RKO (cell line): ENCODE data around the gene SORD.
"Not testable (repeated sequence)": the region's sequence is repeated elsewhere in the genome, so short reads cannot be mapped to it uniquely, and the experiment has no call there.

Experiments used
- DNase-seq: peaks from one replicate; pipeline ENCODE4 v3.0.0-alpha.2; 2016; ENCODE audit warnings: low spot score

The SORD gene

DNA sequence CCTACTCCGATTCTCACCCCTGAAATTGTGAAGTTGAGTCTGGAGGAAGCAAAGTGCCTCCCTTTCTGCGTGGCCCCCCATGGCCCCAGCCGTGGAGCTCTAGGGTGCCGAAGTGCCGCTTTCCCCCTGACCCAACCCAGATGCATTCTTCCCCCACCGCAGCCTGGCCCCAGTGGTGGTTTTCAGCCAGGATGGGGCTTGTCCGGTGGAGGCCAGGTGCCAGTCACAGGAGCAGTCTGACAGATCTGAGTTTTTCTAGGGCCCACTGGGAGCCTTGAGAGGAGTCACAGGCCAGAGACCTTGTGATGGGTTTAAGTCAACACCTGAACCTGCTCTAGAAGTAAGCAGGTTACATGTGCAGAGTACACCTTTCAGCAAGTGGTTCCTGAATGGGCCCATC lies 39.3 kb downstream of the SORD start:
- DNase-seq, result not testable (repeated sequence)

DNA sequence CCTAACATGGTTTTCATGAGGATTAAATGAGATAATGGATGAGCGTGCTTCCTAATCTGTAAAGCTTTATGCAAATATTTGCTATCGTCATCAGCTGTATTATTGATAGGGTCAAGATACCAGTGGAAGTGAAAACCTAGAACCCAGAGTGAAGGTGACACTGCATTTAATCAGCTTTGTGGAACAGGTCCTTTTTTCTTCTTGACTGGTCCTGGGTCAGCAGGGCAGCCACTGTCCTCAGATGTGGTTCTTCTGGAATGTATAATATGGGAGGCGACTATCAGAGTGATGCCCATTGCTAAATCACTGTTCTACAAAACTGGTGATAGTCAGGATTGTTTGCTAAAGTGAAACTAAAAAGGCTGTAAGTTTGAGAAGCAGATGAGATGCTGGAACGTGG lies 41.4 kb downstream of the SORD start:
- DNase-seq, result no peak

DNA sequence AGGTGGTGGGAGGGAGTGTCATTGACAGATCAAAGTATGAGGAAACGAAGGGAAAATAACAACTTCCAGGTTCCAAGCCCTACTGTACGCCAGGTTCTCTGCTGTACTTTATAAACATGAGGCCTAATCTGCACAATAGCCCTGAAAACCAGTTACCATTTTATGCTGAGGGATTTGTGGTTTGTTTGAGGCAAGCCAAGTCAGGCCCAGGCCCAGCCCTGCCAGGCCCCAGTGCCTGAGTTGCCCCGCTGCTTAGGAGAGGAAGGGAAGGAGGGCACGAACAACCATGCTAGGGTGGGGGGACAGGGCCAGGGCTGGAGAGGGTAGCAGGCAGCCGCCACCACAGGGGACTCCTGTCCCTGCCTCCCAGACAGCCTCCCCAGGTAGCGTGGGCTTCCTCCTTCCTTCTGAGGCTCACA lies 47.0 kb downstream of the SORD start:
- DNase-seq, result not testable (repeated sequence)

DNA sequence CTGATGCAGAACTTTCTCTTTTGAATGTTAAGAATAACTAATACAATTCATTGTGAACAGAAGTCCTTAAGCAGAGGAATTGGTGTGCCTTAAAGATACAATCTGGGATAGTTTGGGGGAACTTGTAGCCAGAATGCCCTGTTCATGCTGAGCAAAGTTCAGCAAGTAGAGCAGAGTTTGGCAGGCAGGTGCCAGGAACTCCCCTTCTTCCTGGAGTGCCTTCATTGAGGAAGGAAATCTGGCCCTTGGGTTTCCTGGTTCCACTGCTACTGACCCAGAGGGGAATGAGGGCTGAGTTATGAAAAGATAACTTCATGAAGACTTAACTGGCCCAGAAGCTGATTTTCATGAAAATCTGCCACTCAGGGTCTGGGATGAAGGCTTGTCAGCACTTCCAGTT lies 50.6 kb downstream of the SORD start:
- not testable (repeated sequence) for DNase-seq

DNA sequence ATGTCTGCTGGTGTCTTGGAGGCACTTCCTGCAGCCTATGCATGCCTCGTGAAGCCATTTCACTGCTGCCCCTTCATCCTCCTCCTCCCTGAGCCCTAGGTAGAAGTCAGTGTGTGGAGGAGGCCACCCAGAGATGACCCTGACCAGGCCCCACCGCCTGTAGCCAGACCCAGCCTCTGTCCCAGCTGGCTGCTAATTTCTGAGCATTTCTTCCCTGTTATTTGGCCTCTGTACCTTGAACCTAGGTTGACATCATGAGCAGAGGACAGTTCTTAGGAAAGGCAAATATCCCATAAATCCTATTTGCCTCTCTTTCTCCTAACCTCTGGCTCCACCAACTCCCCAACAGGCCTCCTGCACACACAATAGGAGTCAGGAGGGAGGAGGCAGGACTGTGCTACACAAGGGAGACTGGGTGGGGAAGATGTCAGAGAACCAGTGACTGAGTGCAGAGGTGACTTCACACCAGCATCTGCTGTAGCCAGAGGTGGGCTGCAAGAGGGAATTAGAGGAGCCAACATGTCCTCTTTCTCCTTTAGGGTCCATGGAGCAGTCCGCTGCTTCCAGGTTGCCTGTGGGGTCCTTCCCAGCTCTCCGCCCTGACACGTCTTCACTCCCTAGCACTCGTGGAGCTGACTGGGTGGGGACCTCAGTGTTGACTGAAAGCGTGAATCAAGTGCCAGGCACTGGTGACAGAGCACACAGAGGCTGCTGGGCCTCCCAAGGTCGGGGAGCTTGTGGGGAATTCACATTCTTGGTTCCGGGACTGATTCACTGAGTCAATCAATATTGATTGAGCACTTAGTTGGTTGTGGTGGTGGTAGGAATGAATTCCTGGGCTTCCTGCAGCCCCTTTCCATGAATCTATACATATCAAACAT lies 52.7 kb downstream of the SORD start:
- not testable (repeated sequence) for DNase-seq

DNA sequence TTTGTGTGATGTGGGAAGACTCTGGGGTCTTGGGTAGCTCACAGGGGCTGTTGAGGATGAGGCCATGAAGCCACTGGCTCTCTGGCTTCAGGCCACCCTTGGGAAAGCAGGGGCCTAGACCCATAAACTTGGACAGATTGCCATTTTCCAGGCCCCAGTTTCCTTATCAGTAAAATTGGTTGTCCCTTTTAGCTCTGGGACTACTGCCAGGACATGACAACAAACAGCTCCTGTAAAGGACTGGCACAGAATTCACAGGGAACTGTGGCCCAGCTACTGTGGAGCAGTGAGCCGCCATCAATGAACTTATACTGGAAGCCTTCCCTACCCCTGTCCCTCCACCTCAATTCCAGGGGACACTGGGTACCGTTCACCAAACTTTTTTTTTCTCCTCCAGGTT lies 54.4 kb downstream of the SORD start:
- DNase-seq, result not testable (repeated sequence)

DNA sequence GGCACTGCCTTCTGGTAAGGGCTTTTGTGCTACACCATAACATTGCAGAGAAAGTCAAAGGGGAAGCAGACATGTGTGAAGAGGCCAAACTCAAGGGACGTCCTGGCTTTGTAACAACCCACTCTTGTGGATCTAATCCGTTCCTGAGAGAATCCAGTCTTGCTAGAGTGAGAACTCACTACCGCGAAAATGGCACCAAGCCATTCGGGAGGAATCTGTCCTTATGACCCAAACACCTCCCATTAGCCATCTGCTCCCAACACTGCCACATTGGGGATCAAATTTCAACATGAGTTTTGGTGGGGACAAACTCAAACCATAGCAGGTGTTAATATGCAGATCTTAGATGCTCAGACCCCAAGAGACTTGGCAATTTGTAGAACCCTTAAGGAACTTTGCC lies 56.2 kb downstream of the SORD start:
- DNase-seq, result not testable (repeated sequence)

DNA sequence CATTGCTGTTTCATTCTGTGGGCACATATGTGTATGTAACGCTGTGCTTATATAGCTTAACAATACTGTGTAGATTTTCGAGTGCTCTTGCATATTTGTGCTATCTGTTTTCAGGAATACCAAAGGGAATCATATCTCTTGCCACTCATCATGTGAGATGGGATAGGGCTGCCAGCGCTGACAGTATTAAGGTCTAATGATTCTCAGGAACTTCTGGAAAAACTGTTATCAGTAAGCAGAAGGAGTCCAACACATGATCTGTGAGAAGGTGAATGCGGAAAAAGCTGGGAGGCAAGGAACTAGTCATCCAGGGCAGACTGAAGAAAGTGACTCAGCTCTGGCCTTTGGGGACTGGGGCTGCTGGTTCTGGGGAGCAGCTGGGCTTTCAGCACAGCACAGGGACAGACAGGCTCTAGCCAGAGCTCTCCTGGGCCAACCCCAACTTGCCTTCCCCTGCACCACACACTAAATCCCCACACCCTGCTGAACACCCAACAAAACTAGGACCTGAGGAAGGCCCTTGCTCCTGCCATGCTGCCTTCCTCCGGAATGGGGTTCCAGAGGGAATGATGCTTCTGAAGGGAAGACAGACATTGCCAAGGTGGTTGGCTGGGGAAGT lies 56.7 kb downstream of the SORD start:
- not testable (repeated sequence) for DNase-seq

DNA sequence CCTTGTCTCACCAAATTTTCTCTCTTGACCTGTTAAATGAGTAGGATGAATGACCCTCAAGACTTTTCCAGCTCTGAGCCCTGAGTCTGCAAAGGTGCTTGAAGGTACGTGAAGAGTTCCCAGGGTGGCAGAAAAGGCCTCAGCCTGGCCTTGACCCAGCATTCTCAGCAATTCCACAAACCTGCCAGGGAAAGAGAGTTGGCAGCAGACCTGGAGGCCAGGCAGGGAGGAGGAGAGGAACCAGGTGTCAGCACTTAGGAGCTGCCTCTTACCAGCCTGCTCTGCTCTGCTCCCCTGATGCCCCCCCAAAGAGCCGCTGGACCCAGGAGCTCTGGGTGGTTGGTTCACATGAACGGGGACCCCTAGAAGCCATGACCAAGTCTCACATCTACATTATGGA lies 57.6 kb downstream of the SORD start:
- not testable (repeated sequence) for DNase-seq

DNA sequence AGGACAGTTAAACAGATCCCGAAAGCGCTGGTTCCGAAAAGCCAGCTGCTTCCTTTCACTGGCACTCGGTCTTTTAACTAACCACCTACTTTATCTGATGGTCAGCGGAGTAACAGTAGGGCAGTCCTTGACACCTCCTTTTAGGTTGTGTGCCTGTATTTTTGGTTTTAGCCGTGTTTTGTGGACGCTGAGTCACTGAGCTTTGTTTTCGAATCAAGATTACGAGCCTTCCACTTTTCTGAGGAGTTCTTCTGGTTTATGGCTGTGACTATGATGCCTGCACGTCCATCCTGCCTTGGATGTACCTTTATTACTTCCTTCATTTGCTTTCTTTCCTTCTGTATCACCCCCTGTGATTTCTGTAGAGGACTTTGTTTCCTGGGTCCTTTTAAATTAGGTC lies 59.4 kb downstream of the SORD start:
- DNase-seq, result not testable (repeated sequence)

DNA sequence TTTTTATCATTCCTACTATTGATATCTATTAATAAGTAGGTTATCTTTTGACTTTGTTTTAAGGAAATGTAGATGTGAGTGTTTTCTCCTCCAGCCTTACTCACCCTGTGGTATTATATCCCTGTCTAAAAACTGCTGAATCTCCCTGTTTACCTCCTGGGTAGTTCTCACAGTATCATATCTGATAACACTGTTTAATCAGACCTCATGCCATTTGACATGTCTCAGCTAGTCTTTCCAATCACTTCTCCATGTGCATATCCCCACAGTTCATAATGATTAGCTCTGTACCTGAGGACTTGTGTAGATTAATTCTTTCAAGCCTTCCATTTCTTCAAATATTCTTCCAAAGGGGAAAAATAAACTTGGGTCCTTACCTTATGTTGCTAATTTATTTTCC lies 60.2 kb downstream of the SORD start:
- DNase-seq, result no peak

DNA sequence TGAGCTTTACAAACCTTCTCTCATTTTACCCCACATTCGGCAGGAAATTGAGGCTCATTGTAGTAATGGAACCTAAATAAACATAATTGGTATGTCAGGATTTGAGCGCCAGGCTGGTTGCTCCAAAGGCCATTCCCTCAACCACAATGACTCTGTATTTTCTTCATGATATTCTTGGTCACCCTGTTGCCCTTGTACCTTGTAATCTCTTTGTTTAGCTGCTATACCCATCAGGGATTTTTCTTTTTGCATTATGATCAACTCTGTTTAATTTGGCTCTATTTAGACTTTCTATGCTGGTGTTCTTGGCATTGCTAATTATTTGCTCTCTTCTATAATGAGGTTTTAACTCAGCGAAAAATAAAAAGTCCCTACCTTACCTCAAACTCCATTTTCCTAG lies 61.2 kb downstream of the SORD start:
- DNase-seq, result no peak

DNA sequence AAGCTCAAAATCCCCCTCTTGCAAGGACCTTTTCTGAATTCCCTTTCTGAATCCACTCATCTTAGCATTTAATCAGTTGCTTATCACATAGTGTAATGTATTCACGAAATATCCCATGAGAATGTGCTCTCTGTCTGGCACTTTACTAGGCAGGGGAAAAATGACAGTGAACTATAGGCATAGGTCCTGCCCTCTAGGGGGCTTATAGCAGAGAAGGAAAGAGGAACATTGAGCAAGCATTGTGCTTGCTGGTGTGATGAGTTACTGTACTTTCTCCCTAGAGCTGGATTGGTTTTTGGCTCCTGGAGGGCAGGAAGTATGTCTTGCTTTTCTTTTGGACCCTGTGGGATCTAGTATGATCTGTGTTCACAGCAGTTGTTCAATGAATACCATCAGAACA lies 64.5 kb downstream of the SORD start:
- DNase-seq, result peak; percentile 7

DNA sequence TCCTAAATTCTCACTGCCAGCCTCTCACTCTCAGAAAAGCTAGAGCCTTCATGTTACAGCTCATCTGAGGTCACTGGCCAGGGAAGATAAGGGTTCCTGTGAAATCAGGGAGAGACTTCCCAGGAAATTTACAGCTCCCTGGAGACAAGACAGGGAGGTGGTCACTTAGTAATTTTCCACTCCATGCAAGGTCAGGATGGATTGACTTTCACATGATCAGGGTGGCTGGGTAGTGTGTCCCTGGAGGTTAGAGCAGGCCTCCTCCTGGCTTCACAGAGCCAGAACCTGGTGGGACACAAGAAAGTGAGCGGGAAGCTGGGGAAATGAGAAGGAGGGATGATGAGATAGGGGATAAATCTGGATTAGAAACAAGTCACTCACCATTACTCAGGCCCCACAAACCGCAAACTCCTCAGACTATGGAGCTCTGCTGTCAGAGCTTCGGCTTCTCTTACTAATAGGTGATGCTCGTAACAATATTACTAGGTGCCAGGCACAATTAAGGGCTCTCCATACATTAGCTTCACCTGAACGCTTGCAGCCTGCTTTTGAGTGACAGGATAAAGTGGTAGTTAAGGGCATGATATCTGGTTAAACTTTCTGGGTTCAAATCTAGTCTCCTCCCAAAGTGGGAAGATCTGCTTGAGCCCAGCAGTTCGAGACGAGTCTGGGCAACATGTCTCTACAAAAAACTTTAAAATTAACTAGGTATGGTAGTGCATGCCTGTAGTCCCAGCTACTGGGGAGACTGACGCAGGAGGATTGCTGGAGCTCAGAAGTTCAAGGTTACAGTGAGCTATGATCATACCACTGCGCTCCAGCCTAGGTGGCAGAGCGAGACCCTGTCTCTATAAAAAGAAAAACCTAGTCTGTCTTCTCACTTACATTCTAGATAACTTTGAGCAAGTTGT lies 66.1 kb downstream of the SORD start:
- DNase-seq, result peak; percentile 34

DNA sequence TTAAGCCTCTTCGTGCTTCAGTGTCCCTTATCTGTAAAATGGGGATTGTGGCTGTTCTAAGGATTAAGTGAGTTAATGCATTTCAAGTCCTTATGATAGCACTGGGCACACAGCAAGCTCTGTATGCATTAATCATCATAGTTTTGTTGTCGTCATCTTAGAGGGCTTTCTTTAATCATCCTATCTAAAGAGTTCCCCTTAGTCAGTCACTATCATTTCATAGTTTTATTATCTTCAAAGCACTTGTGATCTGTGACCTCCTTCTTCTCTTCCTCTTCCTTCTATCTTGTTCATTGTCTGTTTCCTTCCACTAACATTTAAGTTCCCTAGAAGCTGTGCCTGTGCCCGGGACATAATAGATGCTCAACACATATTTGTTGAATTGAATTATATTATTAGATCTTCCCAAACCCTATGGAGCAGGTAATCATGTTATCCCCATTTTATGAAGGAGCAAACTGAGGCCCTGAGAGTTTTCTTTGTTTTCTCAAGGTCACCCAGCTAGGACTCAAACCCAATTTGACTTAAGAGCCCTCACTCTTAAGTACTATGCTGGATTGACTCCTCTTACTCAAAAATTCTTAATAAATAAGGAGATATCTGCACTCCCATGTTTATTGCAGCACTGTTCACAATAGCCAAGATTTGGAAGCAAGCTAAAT lies 66.8 kb downstream of the SORD start:
- no peak for DNase-seq

DNA sequence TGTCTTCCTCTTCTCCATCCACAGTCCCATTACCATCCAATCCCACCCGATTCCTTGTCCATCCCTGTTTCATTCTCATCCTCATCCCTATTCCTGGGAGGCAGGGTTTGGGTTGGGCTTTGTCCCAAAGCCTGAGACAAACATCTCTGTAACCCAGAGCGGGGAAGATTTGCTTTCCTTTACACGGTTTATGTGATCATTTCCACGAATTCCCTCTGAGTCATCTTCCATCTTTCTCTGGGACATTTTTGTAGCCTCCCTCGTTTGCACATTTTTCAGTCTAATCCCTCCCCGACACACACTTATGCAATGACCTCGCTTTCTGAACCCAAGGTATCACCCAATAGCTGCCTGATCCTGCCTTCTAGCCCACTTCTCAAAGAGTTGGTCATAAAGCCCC lies 68.2 kb downstream of the SORD start:
- DNase-seq, result no peak

DNA sequence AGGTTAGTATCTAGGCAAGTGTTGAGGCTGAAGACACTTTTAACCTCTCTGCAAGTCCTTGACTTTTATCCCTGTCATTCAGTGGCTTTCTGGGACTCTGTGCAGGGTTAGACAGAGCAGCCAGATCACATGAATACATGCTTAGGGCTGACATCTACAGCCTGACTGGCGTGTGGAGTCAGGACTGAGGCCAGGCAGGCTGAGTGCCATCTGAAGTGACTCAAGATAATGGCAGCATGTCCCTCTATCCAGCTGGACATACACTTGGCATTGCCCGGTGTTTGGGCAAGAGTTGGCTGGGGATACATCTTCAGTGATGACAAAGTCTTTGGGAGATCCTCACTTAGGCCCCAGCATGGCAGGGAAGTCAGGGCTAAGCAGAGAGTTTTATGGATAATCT lies 68.6 kb downstream of the SORD start:
- no peak for DNase-seq

DNA sequence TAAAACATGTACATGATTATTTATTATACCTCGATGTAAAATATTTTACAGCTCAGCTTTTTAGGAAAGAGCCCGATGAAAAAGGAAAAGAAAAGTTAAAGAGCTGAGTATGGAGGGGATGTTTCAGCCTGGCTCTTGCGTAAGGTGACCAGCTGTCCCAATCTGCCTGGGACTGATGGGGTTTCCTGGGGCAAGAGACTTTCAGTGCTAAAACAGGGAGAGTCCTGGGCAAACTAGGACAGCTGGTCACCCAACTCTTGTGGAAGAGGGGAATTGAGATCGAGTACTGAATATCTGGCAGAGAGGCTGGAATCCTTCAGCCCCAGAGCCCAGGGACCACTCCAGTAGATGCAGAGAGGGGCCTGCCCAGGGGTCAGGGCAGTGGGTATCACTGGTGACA lies 70.0 kb downstream of the SORD start:
- no peak for DNase-seq

DNA sequence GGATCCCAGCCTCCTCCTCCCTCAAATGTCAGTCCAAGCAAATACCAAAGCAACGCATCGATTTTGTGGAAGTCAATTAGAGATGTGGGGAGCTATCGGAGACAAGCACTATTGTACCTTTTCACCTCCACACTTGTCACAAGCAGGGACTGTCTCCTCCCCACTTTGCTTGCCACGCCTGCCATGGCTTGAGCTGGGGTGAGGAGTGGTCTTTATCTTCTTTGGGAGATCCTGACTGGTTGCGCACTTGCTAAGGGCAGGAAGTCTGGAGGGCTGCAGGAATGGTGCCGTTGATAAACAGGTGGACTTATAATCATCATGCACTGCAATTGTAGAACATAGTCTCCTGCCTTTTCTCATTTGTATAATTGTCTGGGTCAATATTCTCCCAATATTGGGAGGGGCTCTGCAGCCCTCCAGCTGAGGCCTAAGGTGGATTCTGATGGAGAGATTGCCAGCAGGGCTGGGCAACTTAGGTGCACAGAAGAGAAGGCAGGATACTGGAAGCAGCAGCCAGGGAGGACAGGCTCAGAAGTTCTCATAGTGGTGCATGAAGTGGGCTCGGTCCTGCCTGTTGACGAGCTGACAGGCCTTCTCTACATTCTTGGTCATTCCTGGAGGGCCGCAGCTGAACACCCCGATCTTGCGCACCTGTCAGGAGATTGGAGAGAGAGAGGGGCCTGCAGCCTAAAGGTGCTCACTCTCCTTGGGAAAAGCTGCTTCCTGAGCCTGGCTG lies 70.8 kb downstream of the SORD start:
- no peak for DNase-seq

DNA sequence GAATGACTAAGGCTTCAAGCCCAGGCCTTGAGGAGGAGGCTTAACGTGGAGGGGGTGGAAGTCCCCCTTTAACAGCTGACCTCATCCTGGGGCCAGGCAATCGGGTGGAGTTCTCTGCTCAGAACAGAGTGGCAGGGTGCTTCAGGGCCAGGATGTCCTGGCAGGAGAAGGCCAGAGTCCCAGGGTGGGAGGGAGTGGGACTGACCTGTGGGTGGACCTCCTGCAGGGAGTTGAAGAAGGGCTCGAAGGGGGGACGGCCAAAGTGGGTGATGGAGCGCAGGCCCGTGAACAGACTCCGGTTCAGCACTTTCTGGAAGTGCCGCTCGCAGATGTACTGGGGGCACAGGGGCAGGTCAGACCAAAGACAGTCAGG lies 71.3 kb downstream of the SORD start:
- no peak for DNase-seq

DNA sequence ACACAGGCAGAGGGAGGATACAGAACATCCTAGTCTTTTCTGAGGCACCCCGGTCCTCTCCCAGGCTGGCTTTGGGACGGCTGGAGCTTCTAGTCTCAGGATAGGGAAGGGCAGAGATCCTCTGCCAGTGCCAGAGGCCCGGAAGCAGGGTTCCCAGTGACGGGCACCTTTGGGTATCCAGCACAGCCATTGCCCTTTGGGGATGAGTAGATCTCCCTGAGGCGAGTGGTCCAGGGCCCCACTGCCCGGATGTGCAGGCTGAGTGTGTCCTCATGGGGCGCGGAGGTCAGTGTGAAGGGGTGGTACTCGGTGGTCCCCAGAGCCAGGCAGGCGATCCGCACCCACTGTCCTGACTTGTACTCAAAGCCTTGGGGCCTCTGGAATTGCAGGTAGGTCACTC lies 72.7 kb downstream of the SORD start:
- no peak for DNase-seq
